HEK293 (cell line): ENCODE data around the gene FADS6.

Source experiments
- CTCF ChIA-PET: fragments of 350-600 bp; formaldehyde crosslinking; extraction: SDS; loops from one replicate; lab custom pipeline; 2021; ENCODE audit warnings: antibody characterized with exemption; lab: Yijun Ruan, JAX
- POLR2A ChIA-PET: fragments of 300-600 bp; formaldehyde crosslinking; extraction: SDS; loops from one replicate; lab custom pipeline; 2020; ENCODE audit warnings: antibody characterized with exemption, inconsistent platforms; lab: Yijun Ruan, JAX
- H3K27ac ChIP-seq: fragments of 200-500 bp; sonication (Bioruptor generic); 2 replicates; pipeline ENCODE4 v1.5.1; 2014; ENCODE audit warnings: low read depth, low read length, control low read depth, inconsistent platforms; ENCODE audit errors: extremely low read depth
- H3K36me3 ChIP-seq, 2 experiments: fragments of 200-500 bp in 1 of 2; sonication (Bioruptor generic) in 1 of 2; 1 replicate in 1 of 2; 2 replicates in 1 of 2; pipeline ENCODE4 v1.5.1; 2014 to 2017; ENCODE audit warnings: inconsistent platforms in 2 of 2, low read length in 2 of 2; ENCODE audit not compliant: control insufficient read depth in 2 of 2, insufficient read depth in 1 of 2
- H3K4me1 ChIP-seq: fragments of 200-500 bp; sonication (Bioruptor generic); 2 replicates; pipeline ENCODE4 v1.5.1; 2014; ENCODE audit warnings: mild to moderate bottlenecking, low read length, inconsistent platforms; ENCODE audit not compliant: control insufficient read depth, insufficient read depth
- H3K4me3 ChIP-seq: 2 replicates; pipeline ENCODE4 v1.5.1; 2011; ENCODE audit warnings: low read depth, mild to moderate bottlenecking, control low read depth, low read length, moderate library complexity
- H3K9me3 ChIP-seq: fragments of 200-500 bp; sonication (Bioruptor generic); 2 replicates; pipeline ENCODE4 v1.5.1; 2014; ENCODE audit warnings: low read depth, low read length, inconsistent platforms; ENCODE audit not compliant: control insufficient read depth, insufficient read depth
- BCL11B ChIP-seq: fragments of 450-650 bp; formaldehyde crosslinking; IDR thresholded peaks from 2 replicates; pipeline ENCODE4 v1.5.1; 2016; ENCODE audit warnings: low read depth, missing biosample characterization, missing genetic modification characterization
- FEZF1 ChIP-seq: fragments of 450-650 bp; formaldehyde crosslinking; IDR thresholded peaks from 2 replicates; pipeline ENCODE4 v1.5.1; 2016; ENCODE audit warnings: missing biosample characterization, missing genetic modification characterization
- PRDM10 ChIP-seq: fragments of 450-650 bp; formaldehyde crosslinking; IDR thresholded peaks from 2 replicates; pipeline ENCODE4 v1.5.1; 2016; ENCODE audit warnings: missing biosample characterization, missing genetic modification characterization
- TCF7L2 ChIP-seq: IDR thresholded peaks from 2 replicates; pipeline ENCODE4 v1.6.1; 2011; ENCODE audit warnings: low read depth, mild to moderate bottlenecking, inconsistent platforms, low read length, moderate library complexity, borderline replicate concordance
- ZBTB7A ChIP-seq: fragments of 450-650 bp; formaldehyde crosslinking; IDR thresholded peaks from 2 replicates; pipeline ENCODE4 v1.5.1; 2016; ENCODE audit warnings: low read depth, missing biosample characterization, missing genetic modification characterization
- ZNF19 ChIP-seq: fragments of 450-650 bp; formaldehyde crosslinking; IDR thresholded peaks from 2 replicates; pipeline ENCODE4; 2016; ENCODE audit warnings: missing biosample characterization, missing genetic modification characterization, low read depth
- ZNF302 ChIP-seq: fragments of 450-650 bp; formaldehyde crosslinking; IDR thresholded peaks from 2 replicates; pipeline ENCODE4 v1.5.1; 2016; ENCODE audit warnings: missing biosample characterization, missing genetic modification characterization, low read depth
- ZNF335 ChIP-seq: fragments of 450-650 bp; formaldehyde crosslinking; conservative IDR thresholded peaks from 2 replicates; pipeline ENCODE4 v1.5.1; 2016; ENCODE audit warnings: missing biosample characterization, missing genetic modification characterization
- ZNF366 ChIP-seq: fragments of 450-650 bp; formaldehyde crosslinking; conservative IDR thresholded peaks from 2 replicates; pipeline ENCODE4 v1.5.1; 2016; ENCODE audit warnings: missing biosample characterization, missing genetic modification characterization
- ZNF510 ChIP-seq: fragments of 450-650 bp; formaldehyde crosslinking; IDR thresholded peaks from 2 replicates; pipeline ENCODE4 v1.5.1; 2018; ENCODE audit warnings: mild to moderate bottlenecking, missing genetic modification characterization, missing biosample characterization; ENCODE audit not compliant: insufficient replicate concordance
- ZNF544 ChIP-seq: fragments of 450-650 bp; formaldehyde crosslinking; IDR thresholded peaks from 2 replicates; pipeline ENCODE4 v1.5.0; 2017; ENCODE audit warnings: missing biosample characterization, missing genetic modification characterization
- ZNF549 ChIP-seq: fragments of 450-650 bp; IDR thresholded peaks from 2 replicates; pipeline ENCODE4 v1.5.1; 2018; ENCODE audit warnings: missing biosample characterization, missing genetic modification characterization, mild to moderate bottlenecking, inconsistent platforms, moderate library complexity
- ZNF610 ChIP-seq: fragments of 450-650 bp; formaldehyde crosslinking; IDR thresholded peaks from 2 replicates; pipeline ENCODE4 v1.5.1; 2016; ENCODE audit warnings: missing biosample characterization, missing genetic modification characterization, borderline replicate concordance
- TF ChIP-seq, protein P1 (sequence below): fragments of 450-650 bp; formaldehyde crosslinking; IDR thresholded peaks from 2 replicates; pipeline ENCODE4 v1.5.1; 2016; ENCODE audit warnings: missing biosample characterization, missing genetic modification characterization
- TF ChIP-seq, protein P2 (sequence below): fragments of 450-650 bp; formaldehyde crosslinking; IDR thresholded peaks from 2 replicates; pipeline ENCODE4 v1.5.1; 2016; ENCODE audit warnings: missing biosample characterization, missing genetic modification characterization
- TF ChIP-seq, protein P3 (sequence below): fragments of 450-650 bp; formaldehyde crosslinking; IDR thresholded peaks from 2 replicates; pipeline ENCODE4 v1.5.1; 2017; ENCODE audit warnings: missing biosample characterization, missing genetic modification characterization

Gene FADS6

DNA sequence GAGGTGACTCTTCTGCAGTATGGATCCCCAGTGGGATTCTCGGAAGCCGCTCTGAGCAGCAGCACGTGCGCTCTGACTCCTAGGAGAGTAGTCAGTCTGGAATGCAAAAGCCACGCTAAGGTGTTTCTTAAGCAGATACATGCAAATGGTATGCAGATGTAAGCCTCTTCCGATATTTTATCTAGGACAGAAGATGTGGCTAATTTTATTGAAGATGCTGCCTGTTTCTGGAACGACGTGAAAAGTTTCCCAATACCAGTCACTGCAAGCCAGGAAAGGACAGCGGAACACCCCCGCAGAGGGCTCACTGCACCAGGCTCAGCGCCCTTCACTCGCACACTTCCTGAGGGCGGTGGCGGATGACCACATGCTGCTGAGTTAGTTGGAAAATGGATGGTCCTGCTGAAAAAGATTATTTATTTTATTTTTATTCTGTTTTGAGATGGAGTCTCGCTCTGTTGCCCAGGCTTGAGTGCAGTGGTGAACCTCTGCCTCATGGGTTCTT is 10.1 kb downstream of the FADS6 start (continued):
- TF ChIP-seq, protein P1, sequence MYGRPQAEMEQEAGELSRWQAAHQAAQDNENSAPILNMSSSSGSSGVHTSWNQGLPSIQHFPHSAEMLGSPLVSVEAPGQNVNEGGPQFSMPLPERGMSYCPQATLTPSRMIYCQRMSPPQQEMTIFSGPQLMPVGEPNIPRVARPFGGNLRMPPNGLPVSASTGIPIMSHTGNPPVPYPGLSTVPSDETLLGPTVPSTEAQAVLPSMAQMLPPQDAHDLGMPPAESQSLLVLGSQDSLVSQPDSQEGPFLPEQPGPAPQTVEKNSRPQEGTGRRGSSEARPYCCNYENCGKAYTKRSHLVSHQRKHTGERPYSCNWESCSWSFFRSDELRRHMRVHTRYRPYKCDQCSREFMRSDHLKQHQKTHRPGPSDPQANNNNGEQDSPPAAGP: no peak

DNA sequence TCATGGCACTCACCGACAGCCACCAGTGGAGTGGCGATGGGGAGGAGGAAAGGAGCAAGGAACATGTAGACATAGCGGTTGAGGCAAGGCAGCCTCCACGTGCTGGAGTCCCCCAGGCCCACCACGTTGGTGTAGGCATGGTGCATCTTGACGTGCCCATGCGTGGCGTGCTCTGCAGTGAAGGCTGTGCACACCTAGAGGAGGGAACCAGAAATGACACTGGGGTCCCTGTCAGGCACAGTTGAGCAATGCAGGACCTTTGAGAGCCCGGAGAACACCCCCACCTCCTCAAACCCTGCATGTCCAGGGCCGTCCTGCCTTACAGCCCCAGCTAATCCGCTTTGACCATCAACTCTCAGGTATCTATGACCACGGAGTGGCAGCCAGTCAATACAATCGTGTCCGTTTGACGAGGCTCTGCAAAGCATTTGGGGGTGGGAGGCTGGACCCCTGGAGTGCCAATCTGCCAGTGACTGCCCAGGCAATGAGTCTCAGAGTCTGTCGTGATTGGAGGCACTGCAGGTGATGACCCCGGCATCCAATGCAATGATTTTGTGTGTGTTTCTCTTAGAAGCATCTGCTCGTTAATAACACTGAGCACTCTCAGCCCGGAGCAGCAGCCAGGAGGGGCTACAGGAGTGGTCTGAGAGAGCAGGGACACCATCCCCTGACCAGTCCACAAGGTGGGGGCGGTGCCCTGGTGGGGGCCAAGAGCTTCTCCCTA is 10.8 kb downstream of the FADS6 start:
- CTCF ChIA-PET: no interaction called here
- POLR2A ChIA-PET: interaction anchor here (2.1 kb wide), 1 partner anchor 10 kb away, joined by 9 read pairs; the partner anchor contains the start of gene FDXR
- TF ChIP-seq BCL11B (tag by site-specific recombination) (no peak), TCF7L2 (no peak), ZBTB7A (tag by site-specific recombination) (no peak), ZNF335 (tag by site-specific recombination) (no peak), PRDM10 (no peak), ZNF302 (tag by site-specific recombination) (no peak), ZNF544 (tag by site-specific recombination) (no peak), ZNF19 (no peak), ZNF610 (no peak), FEZF1 (tag by site-specific recombination) (no peak), ZNF549 (tag by site-specific recombination) (no peak), ZNF366 (no peak), ZNF510 (no peak)
- TF ChIP-seq, protein P2, sequence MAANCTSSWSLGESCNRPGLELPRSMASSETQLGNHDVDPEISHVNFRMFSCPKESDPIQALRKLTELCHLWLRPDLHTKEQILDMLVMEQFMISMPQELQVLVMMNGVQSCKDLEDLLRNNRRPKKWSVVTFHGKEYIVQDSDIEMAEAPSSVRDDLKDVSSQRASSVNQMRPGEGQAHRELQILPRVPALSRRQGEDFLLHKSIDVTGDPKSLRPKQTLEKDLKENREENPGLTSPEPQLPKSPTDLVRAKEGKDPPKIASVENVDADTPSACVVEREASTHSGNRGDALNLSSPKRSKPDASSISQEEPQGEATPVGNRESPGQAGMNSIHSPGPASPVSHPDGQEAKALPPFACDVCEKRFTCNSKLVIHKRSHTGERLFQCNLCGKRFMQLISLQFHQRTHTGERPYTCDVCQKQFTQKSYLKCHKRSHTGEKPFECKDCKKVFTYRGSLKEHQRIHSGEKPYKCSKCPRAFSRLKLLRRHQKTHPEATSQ: no peak
- TF ChIP-seq, protein P3, sequence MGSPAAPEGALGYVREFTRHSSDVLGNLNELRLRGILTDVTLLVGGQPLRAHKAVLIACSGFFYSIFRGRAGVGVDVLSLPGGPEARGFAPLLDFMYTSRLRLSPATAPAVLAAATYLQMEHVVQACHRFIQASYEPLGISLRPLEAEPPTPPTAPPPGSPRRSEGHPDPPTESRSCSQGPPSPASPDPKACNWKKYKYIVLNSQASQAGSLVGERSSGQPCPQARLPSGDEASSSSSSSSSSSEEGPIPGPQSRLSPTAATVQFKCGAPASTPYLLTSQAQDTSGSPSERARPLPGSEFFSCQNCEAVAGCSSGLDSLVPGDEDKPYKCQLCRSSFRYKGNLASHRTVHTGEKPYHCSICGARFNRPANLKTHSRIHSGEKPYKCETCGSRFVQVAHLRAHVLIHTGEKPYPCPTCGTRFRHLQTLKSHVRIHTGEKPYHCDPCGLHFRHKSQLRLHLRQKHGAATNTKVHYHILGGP (tag by site-specific recombination): no peak
- TF ChIP-seq, all 188 proteins: peak for 0

More for the DNA sequence above, 10.8 kb downstream of the FADS6 start:
- Histone ChIP-seq H3K36me3 (no peaks in the 10 kb centered on the region), H3K9me3 (no peaks in the 10 kb centered on the region), H3K27ac (no peak overlapping the region), H3K4me1 (no peaks in the 10 kb centered on the region; the same call in 1 of the 2 replicates), H3K4me3 (no peak overlapping the region)
